GM18505 (cell line): ENCODE results near the gene OSTC.

Experiments
- ATAC-seq: cut with Tn5 transposase; IDR thresholded peaks from one replicate; pipeline ENCODE4 v1.9.1; 2021; ENCODE audit not compliant: unreplicated experiment
- POLR2A ChIP-seq: IDR thresholded peaks from 4 replicates; pipeline ENCODE4 v1.6.1; 2011; ENCODE audit warnings: borderline replicate concordance; ENCODE audit not compliant: insufficient read depth, insufficient read length; ENCODE audit errors: extremely low read depth

The OSTC gene

DNA sequence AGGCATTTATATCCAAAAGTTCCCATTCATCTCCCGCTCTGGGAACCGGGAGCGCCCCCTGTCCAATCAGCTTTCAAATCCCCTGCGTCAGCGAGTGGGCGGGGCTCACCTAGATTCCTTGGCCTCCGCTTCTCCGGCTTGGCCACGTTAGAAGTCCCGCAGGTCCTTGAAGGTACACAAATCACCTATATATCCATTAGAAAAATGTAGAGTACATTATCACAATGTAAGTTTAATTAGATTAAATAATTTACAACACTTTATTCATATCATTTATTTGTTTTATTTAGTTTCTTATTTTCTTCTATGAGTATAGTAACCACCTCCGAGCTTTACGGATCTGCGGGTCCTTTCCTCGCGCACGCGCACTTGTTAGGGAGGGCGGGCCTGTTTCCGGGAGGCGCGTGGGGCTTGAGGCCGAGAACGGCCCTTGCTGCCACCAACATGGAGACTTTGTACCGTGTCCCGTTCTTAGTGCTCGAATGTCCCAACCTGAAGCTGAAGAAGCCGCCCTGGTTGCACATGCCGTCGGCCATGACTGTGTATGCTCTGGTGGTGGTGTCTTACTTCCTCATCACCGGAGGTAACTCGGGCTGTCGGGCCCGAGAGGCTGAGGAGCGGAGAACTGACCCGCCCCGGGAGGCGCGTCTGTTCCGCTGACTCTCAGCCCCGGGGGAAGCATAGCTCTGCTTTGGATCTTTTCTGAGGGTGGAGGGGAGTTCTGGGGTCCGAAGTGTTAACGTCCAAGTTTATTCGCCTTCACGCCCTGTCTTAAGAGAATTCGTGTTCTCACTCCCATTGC lies at the start of gene OSTC:
Gene OSTC, plus strand, starts transcription at position 388 of the 802 bp plus-strand sequence. Its CDS starts 57 bp downstream, at position 445.
- TF ChIP-seq POLR2A: peak; percentile 87
- peak; percentile 96 for ATAC-seq

DNA sequence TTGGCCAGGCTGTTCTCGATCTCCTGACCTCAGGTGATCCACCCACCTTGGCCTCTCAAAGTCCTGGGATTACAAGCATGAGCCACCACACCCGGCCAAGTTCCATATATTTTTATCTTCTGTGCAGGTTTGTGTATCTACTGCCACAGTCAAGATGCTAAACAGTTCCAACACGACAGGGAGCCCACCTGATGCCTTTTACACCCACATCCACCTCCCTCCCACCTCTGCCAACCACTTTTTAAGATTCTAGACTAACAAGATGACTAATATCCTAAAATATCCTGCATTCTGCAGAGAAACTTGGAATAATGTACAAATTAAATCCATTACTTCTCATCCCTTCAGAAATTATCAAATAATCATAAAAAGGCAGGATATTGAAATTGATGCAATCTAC lies 49.3 kb upstream of the OSTC start:
- ATAC-seq: no peak
- no peak for TF ChIP-seq POLR2A

DNA sequence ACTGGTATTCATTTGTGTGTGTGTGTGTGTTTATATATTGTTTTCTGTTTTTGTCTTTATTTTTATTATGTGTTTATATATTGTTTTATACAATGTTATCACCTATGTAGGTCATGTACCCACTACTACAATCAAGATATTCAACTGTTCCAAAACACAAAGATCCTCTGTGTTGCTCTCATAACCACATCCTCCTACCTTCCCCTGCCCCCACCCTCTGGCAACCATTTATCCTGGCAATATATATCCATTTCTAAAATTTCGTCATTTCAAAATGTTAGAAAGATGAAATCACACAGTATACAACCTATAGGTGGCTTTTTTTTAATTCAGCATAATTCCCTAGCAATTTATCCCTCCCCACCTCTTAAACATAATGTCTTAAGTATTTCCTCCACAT lies 48.9 kb upstream of the OSTC start:
- no peak for ATAC-seq
- no peak for TF ChIP-seq POLR2A

DNA sequence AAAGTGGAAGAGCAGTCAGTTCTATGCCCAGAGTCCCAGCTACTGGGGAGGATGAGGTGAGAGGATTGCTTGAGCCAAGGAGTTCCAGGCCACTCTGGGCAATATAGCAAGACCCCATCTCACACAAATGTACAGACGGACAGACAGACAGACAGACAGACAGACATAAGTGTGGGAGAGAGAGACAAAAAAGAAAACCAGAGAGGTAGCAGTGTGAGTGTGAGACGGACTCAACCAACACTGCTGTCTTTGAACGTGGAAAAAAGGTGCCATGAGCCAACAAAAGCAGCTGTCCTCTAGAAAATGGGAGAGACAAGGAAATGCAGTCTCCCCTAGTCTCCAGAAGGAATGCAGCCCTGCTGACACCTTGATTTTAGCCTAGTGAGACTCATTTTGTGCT lies 48.2 kb upstream of the OSTC start:
- no peak for ATAC-seq
- TF ChIP-seq POLR2A: no peak

DNA sequence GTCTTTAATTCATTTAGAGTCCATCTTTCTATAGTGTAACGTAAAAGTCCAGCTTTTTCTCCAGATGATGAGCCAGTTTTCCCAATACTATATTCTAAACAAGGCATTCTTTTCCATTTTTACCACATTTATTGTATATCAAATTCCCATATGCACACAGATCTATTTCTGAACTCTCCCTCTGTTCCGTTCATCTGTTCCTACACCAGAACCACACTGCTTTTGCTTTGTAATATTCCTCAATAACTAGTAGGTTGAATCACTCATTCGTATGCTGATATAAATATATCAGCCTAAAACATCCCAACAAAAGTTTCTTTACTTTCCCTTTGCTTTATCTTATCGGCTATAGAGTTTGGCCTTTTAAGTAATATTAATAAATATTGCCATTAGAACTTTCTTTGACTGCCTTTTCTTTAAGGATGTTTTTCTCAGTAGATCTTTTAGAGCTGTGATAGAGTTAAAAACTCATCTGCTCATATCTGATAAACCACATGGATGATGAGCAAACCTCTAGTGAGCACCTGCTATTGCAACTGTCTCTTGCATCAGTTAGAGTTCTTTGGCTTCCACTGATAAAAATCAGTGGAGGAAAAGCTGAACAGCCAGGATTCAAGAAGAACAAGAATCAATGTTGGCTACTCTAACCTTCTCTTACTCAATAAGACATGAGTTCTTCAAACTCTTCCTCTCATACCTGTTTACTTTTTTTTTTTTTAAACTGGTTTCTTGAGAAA lies 43.2 kb upstream of the OSTC start:
- ATAC-seq: no peak
- no peak for TF ChIP-seq POLR2A

DNA sequence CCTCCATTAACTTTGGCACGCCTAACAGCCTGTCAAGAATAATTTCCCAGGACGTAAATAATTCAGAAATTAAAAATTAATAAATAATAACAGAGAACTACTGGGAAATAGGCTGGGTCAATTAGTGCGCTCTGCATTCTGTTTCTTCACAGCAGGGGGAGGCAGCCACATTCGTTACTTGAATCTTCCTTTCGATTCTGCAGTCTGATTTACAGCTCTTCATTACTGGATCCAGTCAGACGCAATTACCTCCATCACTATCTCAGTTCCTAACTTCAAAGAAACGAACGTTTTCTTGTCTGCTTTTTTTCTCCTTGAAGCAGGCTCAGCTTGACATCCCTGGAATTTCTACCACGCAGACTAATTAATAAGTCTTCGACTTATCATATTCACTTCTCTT lies 39.0 kb upstream of the OSTC start:
- TF ChIP-seq POLR2A: no peak
- no peak for ATAC-seq

DNA sequence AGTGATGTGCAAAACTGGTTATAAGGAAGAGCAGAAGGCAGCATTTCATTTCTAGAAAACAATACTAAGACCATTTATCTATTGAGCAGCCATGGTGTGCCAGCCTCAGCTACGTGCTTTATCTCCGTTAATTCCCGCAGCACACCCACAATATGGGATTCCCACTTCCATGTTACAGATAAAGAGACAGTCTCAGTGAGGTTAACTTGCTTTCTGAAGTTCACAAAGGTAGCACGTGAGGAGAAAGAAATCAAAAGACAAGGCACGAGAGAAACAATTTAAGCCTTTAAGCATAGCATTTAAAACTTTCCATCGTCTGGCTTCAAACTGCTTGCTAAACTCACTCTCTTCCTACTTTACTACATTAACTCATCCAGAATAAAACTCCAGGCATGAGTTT lies 38.0 kb upstream of the OSTC start:
- no peak for ATAC-seq
- TF ChIP-seq POLR2A: no peak

DNA sequence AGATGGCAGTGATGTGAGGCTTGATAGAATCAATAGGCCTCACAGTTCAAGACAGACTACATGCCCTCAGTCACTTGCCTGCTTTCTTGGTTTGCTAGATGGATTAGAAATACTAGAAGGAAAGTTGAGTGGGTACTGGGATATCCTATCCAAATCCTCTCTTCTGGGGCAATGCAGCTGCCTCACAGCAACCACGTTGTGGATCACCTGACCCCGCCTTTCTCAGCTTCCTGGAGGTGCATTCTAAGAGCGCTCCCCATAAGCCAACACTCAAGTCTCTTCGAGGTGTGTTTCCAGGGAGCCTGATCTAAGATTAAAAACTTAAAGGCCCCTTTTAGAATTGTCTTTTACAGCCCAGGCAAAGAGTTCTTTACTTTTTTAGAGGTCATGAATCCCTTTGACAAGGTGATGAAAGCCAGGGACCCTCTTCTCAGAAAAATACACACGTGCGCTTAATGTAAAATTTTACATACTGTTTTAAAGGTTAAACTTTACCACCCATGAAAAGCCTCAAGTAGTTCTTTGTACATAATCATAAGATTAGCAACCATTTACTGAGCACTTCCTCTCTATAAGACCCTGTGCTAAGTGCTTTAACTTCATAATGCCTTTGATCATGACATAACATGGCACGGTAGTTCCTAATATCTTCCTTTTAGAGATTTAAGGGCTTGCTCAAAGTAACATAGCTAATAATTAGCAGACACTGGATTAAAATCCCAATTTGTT lies 30.9 kb upstream of the OSTC start:
- peak; percentile 4 for ATAC-seq
- TF ChIP-seq POLR2A: no peak

DNA sequence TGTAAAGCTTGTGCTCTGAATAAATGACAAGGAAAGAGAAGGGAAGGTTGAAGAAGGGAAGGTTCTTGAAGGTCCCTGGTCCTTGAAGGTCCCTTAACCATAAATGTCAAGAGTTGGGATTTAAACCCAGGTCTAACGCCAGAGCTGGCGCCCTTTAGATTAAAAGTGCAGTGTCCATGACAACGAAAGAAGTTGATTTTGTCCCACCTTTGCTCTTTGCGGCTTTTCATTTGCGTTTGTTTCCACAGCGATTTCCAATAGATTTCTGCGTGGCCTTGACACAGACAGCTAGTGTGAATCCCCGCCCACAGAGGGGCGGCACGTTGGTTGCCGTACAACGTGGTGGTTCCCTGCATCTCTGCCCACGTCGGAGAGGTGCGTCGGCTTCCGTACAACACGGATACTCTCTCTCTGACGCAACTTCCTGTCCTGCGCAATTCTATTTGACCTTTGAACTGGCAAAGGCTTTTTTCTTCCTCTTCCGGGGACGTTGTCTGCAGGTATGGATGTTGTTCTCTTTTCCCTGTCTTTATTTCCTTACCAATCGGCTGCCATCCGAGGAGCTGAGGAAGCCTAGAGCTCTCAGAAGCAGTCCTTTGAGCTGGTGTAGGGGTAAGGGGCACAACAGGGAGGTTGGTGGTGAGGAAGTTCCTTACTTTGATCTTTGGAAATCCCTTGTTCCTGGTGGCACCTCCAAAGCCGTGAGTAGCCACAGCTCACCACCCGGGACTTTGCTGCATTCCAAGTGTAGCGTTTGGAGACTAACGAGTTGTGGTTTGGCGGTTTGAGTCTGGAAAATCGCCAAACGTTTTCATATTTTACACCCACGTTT lies 30.1 kb upstream of the OSTC start, which contains the start of gene RPL34:
Gene RPL34, plus strand, starts transcription at position 476 of the 832 bp plus-strand sequence. CDS start 1,384 bp downstream, outside the sequence.
- TF ChIP-seq POLR2A: peak; percentile 97
- peak; percentile 100 for ATAC-seq

DNA sequence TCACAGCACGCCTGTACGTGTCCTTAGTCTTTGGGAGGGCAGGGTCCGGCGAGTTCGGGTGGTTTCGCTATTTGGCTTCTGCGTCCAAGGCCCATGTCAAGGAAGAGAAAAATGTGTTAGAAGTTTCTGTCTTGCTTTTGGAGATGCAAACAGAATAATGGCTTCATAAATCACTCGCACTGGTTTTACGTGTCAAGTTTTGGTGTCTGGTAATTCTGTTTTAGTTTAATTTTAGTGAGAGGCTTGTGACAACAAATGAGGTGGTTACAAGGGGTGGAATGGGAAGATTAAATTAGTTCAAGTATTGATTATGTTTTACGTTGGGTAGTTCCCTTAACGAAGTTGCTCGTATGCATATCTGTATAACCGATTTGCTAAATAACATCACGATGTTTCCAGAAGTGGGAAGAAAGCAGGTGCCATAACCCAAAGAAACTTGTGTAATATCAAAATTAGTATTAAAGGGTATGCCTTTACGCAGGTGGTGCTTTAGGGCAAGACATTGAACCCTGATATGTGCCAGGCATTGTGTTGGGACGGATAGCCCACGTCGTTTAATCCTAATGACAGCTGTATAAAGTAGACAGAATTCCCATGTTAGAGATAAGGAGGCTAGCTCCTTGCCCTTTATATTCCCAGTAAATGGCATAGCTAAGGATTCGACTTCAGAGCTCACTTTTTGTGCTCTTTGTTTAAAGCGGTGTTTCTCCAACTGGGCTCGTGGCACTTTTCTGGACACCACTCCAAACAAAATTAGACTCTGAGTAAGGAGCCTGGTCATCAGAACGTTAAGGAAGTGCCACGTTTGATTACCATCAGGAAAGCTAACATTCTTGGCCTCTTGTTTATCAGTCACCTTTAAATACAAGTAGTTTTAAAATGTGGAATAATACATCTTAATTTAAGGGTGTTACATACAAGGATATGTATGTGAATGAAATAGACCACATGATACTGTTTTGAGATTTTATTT lies 29.2 kb upstream of the OSTC start:
- peak; percentile 4 for ATAC-seq
- TF ChIP-seq POLR2A: no peak

DNA sequence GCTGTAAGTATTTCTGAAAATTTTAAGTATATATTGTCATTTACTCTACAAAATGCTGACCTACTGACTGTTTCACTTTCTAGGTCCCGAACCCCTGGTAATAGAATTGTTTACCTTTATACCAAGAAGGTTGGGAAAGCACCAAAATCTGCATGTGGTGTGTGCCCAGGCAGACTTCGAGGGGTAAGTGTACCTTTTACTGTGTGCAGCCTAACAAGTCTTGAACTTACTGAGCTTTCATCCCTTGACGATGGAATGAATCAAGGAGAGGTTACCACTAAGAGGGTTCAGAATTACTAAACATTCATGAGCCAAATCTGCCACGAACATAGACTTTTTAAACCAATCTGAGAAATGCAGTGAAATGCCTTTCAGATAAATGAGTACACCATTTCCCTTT lies 28.4 kb upstream of the OSTC start:
- no peak for TF ChIP-seq POLR2A
- no peak for ATAC-seq

DNA sequence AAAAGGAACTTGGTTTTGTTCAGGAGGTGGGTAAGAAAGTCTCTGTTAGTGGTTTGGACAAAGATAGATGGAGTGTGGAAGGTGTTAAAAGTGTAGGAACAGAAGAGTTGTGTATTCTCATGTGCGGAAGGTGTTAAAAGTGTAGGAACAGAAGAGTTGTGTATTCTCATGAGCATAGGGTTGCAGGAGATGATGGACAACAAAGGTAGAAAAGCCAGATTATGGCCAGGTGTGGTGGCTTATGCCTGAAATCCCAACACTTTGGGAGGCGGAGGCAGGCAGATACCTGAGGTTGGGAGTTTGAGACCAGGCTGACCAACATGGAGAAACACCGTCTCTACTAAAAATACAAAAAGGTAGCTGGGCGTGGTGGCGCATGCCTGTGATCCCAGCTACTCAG lies 27.6 kb upstream of the OSTC start:
- ATAC-seq: no peak
- no peak for TF ChIP-seq POLR2A

DNA sequence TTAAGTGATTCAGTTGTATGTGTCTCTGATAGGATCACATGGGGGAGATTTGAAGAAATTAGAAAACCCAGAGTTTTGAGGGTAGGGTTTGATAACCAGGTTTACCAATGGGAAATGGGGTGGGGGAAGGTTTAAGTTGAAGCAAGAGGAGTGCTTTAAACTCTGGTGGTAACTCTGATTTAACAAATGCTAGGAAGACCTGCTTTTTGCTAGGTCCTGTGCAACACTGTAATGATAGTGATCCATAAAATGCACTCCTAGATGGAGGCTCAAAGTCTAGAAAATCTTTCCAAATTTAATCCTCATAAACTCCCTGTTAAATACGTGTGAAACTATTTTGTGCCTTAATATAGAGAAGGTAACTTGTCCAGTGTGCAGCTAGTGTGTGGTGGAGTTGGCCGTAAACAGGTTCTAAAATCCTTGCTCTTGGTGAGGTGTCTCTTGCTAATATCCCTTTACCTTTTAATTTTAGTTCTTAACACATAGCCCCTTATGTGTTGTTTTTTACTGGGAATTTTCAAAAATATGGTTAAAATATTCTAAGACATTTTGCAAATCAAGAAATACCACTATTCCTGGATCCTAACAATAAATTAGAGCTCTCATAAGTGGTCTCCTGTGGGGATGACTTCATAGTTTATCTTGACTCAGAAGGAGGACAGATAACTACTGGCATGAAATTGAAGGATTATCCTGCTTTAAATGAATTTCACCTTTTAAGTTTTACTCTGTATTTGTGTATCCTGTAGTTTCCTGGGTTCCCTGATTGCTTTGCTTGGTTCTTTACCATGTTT lies 25.9 kb upstream of the OSTC start:
- no peak for ATAC-seq
- TF ChIP-seq POLR2A: no peak
